ENCODE data around the gene MECP2.
A peak's percentile ranks its signal among the peaks of the same experiment; 100 is the strongest.

Gene MECP2

GRCh38 chrX:154020536-154021115, 76.9 kb downstream of the MECP2 start:
- Histone ChIP-seq H3K9me3 (ENCODE audit: insufficient read depth, low read depth, low read length) (no peaks in the 10 kb centered on the region), H3K36me3 (ENCODE audit: insufficient read depth, low read length) (peaks cover 7% of the 10 kb centered on the region; the same call in 1 of the 2 replicates), H2AFZ (ENCODE audit: low read length) (no peak overlapping the region), H3K9ac (ENCODE audit: low read depth, low read length, poor library complexity, severe bottlenecking) (peak overlapping the region; percentile 84), H3K4me3 (ENCODE audit: low read length, poor library complexity, severe bottlenecking) (peak overlapping the region; percentile 81), H3F3A (ENCODE audit: low read depth) (no peaks in the 10 kb centered on the region), H3K4me1 (ENCODE audit: insufficient read depth, low read length, poor library complexity, severe bottlenecking) (no peaks in the 10 kb centered on the region), H3K79me2 (ENCODE audit: insufficient read depth, low read length) (peaks cover 50% of the 10 kb centered on the region), H4K20me1 (ENCODE audit: insufficient read depth, low read length, poor library complexity, severe bottlenecking) (no peaks in the 10 kb centered on the region), H3K9me2 (replicated peaks; ENCODE audit: low read depth, low read length) (no peaks in the 10 kb centered on the region), H3K4me2 (ENCODE audit: low read depth, low read length, poor library complexity, severe bottlenecking) (peak overlapping the region; percentile 86), H3K27me3 (ENCODE audit: insufficient read depth, low read length, poor library complexity, severe bottlenecking) (no peaks in the 10 kb centered on the region)
- no peak for TF ChIP-seq CTCF (conservative IDR thresholded peaks at IDR 0.05; ENCODE audit: low read length)
- TF ChIP-seq EZH2phosphoT487 (IDR thresholded peaks at IDR 0.05; ENCODE audit: borderline replicate concordance), result no peak

DNA sequence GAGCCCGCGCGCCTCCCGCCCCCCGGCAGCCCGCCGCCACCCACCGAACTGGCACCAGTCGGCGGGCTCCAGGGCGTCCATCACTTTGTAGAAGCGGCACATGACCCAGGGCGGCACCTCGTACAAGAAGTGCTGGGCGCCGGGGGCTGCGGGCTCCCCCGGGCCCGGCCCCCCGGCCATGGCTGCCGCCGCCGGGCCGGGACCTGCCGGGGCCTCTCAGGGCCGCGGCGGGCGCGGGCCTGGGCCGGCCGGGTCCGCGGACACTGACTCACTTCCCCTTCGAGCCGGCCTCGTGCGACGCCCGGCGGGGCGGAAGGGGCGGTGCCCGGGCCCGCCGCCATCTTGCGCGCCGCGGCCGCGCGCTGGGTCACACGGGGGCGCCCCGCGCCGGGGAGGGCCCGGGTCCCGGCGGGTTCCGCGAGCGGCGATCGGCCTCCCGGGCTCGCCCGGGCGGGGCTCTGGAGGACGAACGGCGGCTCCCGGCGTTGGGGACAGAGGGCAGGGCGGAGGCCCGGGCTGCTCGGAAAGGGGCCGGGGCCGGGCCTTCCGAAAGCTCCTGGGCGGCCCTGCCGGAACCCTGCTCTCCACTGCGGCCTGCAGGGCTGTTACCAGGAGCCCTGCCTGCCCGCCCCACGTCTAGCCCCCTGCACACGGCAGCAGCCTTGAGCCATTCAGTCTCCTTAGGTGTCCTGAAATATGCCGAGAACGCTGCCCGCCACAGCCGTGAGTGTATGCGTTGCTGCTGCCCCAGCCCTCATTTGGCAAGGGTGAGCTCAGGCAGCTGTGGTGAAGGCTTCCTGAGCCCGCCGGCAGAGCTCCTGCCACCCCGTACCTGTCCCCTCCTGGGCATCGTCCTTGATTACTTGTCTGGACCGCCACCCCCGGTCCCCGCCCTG, 77.6 kb downstream of the MECP2 start, which contains the start of gene IRAK1:
IRAK1 (minus strand) TSS at position 270 of the 896 bp plus-strand sequence; CDS start at position 180, 90 bp downstream.
- H2AFZ ChIP-seq (ENCODE audit: low read length), result no peak within 1 kb of the TSS
- no peaks in the 10 kb centered on the region for H3F3A ChIP-seq (ENCODE audit: low read depth)
- no peak for TF ChIP-seq EZH2phosphoT487 (IDR thresholded peaks at IDR 0.05; ENCODE audit: borderline replicate concordance)
- no peaks in the 10 kb centered on the region for H3K27me3 ChIP-seq (ENCODE audit: insufficient read depth, low read length, poor library complexity, severe bottlenecking)
- H3K4me1 ChIP-seq (ENCODE audit: insufficient read depth, low read length, poor library complexity, severe bottlenecking), result no peaks in the 10 kb centered on the region
- peak within 1 kb of the TSS; percentile 96 for H3K9ac ChIP-seq (ENCODE audit: low read depth, low read length, poor library complexity, severe bottlenecking)
- H3K79me2 ChIP-seq (ENCODE audit: insufficient read depth, low read length), result peaks cover 52% of the 10 kb centered on the region
- H3K4me2 ChIP-seq (ENCODE audit: low read depth, low read length, poor library complexity, severe bottlenecking), result peak within 1 kb of the TSS; percentile 93
- H3K4me3 ChIP-seq (ENCODE audit: low read length, poor library complexity, severe bottlenecking), result peak within 1 kb of the TSS; percentile 96
- no peaks in the 10 kb centered on the region for H3K9me2 ChIP-seq (replicated peaks; ENCODE audit: low read depth, low read length)
- H3K36me3 ChIP-seq (ENCODE audit: insufficient read depth, low read length), result peaks cover 7% of the 10 kb centered on the region; the same call in 1 of the 2 replicates
- no peaks in the 10 kb centered on the region for H4K20me1 ChIP-seq (ENCODE audit: insufficient read depth, low read length, poor library complexity, severe bottlenecking)
- no peaks in the 10 kb centered on the region for H3K9me3 ChIP-seq (ENCODE audit: insufficient read depth, low read depth, low read length)

- H3K9me2 ChIP-seq (replicated peaks; ENCODE audit: low read depth, low read length), result no peaks in the 10 kb centered on the region
- H4K20me1 ChIP-seq (ENCODE audit: insufficient read depth, low read length, poor library complexity, severe bottlenecking), result no peaks in the 10 kb centered on the region
- no peak overlapping the region for H2AFZ ChIP-seq (ENCODE audit: low read length)
- no peaks in the 10 kb centered on the region for H3K4me1 ChIP-seq (ENCODE audit: insufficient read depth, low read length, poor library complexity, severe bottlenecking)
- no peak for TF ChIP-seq EZH2phosphoT487 (IDR thresholded peaks at IDR 0.05; ENCODE audit: borderline replicate concordance)
- no peak for TF ChIP-seq CTCF (conservative IDR thresholded peaks at IDR 0.05; ENCODE audit: low read length)
- H3K4me3 ChIP-seq (ENCODE audit: low read length, poor library complexity, severe bottlenecking), result peak overlapping the region; percentile 96
- H3K4me2 ChIP-seq (ENCODE audit: low read depth, low read length, poor library complexity, severe bottlenecking), result peak overlapping the region; percentile 93
- H3K79me2 ChIP-seq (ENCODE audit: insufficient read depth, low read length), result peaks cover 52% of the 10 kb centered on the region
- H3K27me3 ChIP-seq (ENCODE audit: insufficient read depth, low read length, poor library complexity, severe bottlenecking), result no peaks in the 10 kb centered on the region
- H3F3A ChIP-seq (ENCODE audit: low read depth), result no peaks in the 10 kb centered on the region
- peak overlapping the region; percentile 96 for H3K9ac ChIP-seq (ENCODE audit: low read depth, low read length, poor library complexity, severe bottlenecking)
- H3K36me3 ChIP-seq (ENCODE audit: insufficient read depth, low read length), result peaks cover 7% of the 10 kb centered on the region; the same call in 1 of the 2 replicates
- H3K9me3 ChIP-seq (ENCODE audit: insufficient read depth, low read depth, low read length), result no peaks in the 10 kb centered on the region
These were observed 78.4 kb downstream of the MECP2 start for GRCh38 chrX:154019061-154019621.
